GM18499 (cell line): ENCODE data around the gene PFDN4.
"Not testable (repeated sequence)": the region's sequence is repeated elsewhere in the genome, so short reads cannot be mapped to it uniquely, and the experiment has no call there.

Experiments used
- ATAC-seq: cut with Tn5 transposase; IDR thresholded peaks from one replicate; pipeline ENCODE4 v1.9.1; 2021; ENCODE audit warnings: moderate number of reproducible peaks; ENCODE audit not compliant: insufficient read depth, unreplicated experiment

The PFDN4 gene

GRCh38 chr20:54219751-54220426, 12.0 kb downstream of the PFDN4 start:
- ATAC-seq: no peak

- no peak for ATAC-seq
Observed at GRCh38 chr20:54220722-54221121, 12.8 kb downstream of the PFDN4 start.

- peak; percentile 39 for ATAC-seq
Observed at GRCh38 chr20:54221353-54221752, 13.5 kb downstream of the PFDN4 start.

GRCh38 chr20:54221996-54222890, 14.4 kb downstream of the PFDN4 start:
- no peak for ATAC-seq

- no peak for ATAC-seq
Observed at GRCh38 chr20:54223285-54223684, 15.4 kb downstream of the PFDN4 start.

GRCh38 chr20:54223751-54224150, 15.9 kb downstream of the PFDN4 start:
- ATAC-seq: no peak

- ATAC-seq: not testable (repeated sequence)
Observed at GRCh38 chr20:54224642-54225041, 16.8 kb downstream of the PFDN4 start.

GRCh38 chr20:54227241-54227640, 19.4 kb downstream of the PFDN4 start:
- peak; percentile 92 for ATAC-seq

GRCh38 chr20:54227751-54228150, 19.9 kb downstream of the PFDN4 start:
- ATAC-seq: no peak

GRCh38 chr20:54228841-54229240, 21.0 kb downstream of the PFDN4 start:
- ATAC-seq: no peak

- ATAC-seq: no peak
Observed at GRCh38 chr20:54229566-54230160, 21.8 kb downstream of the PFDN4 start.

- ATAC-seq: no peak
Observed at GRCh38 chr20:54231036-54231435, 23.1 kb downstream of the PFDN4 start.

GRCh38 chr20:54234991-54235390, 27.1 kb downstream of the PFDN4 start:
- no peak for ATAC-seq

GRCh38 chr20:54237116-54237943, 29.4 kb downstream of the PFDN4 start:
- no peak for ATAC-seq

GRCh38 chr20:54244113-54244512, 36.2 kb downstream of the PFDN4 start:
- no peak for ATAC-seq

- ATAC-seq: not testable (repeated sequence)
Observed at GRCh38 chr20:54248705-54249104, 40.8 kb downstream of the PFDN4 start.

GRCh38 chr20:54250691-54251090, 42.8 kb downstream of the PFDN4 start:
- ATAC-seq: no peak

- no peak for ATAC-seq
Observed at GRCh38 chr20:54251096-54251495, 43.2 kb downstream of the PFDN4 start.

- no peak for ATAC-seq
Observed at GRCh38 chr20:54254596-54254995, 46.7 kb downstream of the PFDN4 start.

- ATAC-seq: no peak
Observed at GRCh38 chr20:54255157-54255556, 47.3 kb downstream of the PFDN4 start.
